ENCODE measurements around the gene PCDHB14. TPM values are rescaled to one million over a fixed set of nuclear protein-coding genes. Genes with fewer than 3 reads are reported as not detected.
"Not testable (repeated sequence)": the region's sequence is repeated elsewhere in the genome, so short reads cannot be mapped to it uniquely, and the experiment has no call there.

PCDHB14 gene
- total RNA-seq, 2 donors from 2014 or later, result 3.4 to 7.3 TPM

DNA sequence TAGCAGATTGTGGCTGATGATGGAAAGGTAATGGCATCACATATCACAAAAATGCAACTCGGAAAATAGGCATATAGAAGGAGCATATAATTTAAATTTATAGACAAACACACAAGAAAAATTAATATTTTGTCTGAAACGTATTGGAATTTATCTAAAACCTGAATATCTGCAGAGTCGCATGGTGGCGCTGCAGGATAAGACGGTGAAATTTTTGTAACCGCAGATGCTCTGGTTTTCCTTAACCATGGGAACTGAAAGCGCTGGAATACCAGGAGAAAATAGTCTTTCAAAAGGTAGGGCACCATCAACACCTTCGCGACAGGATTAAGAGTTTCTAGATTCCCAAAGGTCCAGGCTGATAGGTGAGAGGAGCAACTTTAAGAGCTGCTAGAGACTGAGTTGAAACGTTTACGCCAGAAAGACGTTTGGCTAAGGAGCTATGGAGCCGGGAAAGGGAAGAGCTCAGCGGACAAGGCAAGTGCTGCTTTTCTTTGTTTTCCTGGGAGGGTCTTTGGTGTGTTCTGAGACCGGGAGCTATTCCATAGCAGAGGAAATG, 11.0 kb downstream of the PCDHB14 start:
- ATAC-seq, result no peak
- Histone ChIP-seq H3K36me3 (replicated peaks in 1 of 2; ENCODE audit: insufficient read depth in 1 of 2, low read depth in 2 of 2) (no peaks in the 10 kb centered on the region), H3K4me1 (no peaks in the 10 kb centered on the region), H3K9me3 (peaks cover 0 to 52% (median 5%) of the 10 kb centered on the region in 3 donors), H3K27me3 (no peaks in the 10 kb centered on the region), H3K27ac (no peak overlapping the region), H3K4me3 (no peak overlapping the region)
- WGBS, 2 donors, result 4 to 10% methylated on average over 15 of the region's 15 CpGs
- TF ChIP-seq POLR2A (IDR thresholded peaks at IDR 0.05), result no peak
- TF ChIP-seq, protein P1, sequence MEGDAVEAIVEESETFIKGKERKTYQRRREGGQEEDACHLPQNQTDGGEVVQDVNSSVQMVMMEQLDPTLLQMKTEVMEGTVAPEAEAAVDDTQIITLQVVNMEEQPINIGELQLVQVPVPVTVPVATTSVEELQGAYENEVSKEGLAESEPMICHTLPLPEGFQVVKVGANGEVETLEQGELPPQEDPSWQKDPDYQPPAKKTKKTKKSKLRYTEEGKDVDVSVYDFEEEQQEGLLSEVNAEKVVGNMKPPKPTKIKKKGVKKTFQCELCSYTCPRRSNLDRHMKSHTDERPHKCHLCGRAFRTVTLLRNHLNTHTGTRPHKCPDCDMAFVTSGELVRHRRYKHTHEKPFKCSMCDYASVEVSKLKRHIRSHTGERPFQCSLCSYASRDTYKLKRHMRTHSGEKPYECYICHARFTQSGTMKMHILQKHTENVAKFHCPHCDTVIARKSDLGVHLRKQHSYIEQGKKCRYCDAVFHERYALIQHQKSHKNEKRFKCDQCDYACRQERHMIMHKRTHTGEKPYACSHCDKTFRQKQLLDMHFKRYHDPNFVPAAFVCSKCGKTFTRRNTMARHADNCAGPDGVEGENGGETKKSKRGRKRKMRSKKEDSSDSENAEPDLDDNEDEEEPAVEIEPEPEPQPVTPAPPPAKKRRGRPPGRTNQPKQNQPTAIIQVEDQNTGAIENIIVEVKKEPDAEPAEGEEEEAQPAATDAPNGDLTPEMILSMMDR (IDR thresholded peaks at IDR 0.05), result peak in 5 of 7 experiments; percentile 17 to 45 (median 35)
- intact Hi-C loops (cut with DNase I), result no loop called here
- peak in 2 of 4 donors; percentile 26 to 46 for DNase-seq

DNA sequence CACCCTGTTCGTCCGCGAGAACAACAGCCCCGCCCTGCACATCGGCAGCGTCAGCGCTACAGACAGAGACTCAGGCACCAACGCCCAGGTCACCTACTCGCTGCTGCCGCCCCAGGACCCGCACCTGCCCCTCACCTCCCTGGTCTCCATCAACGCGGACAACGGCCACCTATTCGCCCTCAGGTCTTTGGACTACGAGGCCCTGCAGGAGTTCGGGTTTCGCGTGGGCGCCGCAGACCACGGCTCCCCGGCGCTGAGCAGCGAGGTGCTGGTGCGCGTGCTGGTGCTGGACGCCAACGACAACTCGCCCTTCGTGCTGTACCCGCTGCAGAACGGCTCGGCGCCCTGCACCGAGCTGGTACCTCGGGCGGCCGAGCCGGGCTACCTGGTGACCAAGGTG, 12.8 kb downstream of the PCDHB14 start:
- H3K27ac ChIP-seq; ATAC-seq; H3K36me3 ChIP-seq (replicated peaks in 1 of 2; ENCODE audit: insufficient read depth in 1 of 2, low read depth in 2 of 2); H3K27me3 ChIP-seq; intact Hi-C loops (cut with DNase I); H3K4me1 ChIP-seq; H3K4me3 ChIP-seq; DNase-seq: not testable (repeated sequence)
- H3K9me3 ChIP-seq, result peaks cover 0 to 61% (median 5%) of the 10 kb centered on the region in 3 donors
- WGBS, 2 donors, result 15 to 32% methylated on average over 22 to 34 of the region's 40 CpGs

DNA sequence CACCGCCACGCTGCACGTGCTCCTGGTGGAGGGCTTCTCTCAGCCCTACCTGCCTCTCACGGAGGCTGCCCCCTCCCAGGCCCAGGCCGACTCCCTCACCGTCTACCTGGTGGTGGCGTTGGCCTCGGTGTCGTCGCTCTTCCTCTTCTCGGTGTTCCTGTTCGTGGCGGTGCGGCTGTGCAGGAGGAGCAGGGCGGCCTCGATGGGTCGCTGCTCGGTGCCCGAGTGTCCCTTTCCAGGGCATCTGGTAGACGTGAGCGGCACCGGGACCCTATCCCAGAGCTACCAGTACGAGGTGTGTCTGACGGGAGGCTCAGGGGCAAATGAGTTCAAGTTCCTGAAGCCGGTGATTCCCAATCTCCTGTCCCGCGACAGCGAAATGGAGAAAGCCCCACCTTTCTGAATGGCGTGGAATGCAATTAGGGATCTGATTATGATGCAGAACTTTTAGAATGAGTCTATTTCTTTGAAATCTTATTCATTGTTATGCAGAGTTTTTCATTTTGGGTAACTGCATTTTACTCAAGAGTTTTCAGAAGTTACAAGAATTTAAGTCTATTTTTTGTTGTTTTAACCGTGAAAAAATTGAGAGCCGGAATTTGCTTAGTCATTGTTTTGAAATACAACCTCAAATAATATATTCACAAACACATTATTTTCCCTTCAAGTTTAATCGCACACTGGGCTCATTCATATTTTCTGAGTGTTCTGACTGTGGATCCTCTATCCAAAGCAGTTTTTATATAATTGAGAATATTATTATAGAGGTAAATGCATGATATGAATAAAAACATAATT, 13.6 kb downstream of the PCDHB14 start:
- no peak for DNase-seq
- intact Hi-C loops (cut with DNase I), result no loop called here
- 16 to 21% methylated on average over 24 to 25 of the region's 32 CpGs for WGBS, 2 donors
- peaks cover 0 to 68% (median 5%) of the 10 kb centered on the region in 3 donors for H3K9me3 ChIP-seq
- ATAC-seq, result no peak
- H3K36me3 ChIP-seq (replicated peaks in 1 of 2; ENCODE audit: insufficient read depth in 1 of 2, low read depth in 2 of 2), result no peaks in the 10 kb centered on the region
- H3K27ac ChIP-seq, result no peak overlapping the region
- no peak overlapping the region for H3K4me3 ChIP-seq
- H3K4me1 ChIP-seq, result no peaks in the 10 kb centered on the region
- no peak for TF ChIP-seq POLR2A (IDR thresholded peaks at IDR 0.05)
- TF ChIP-seq, protein P1 (IDR thresholded peaks at IDR 0.05), result no peak
- no peaks in the 10 kb centered on the region for H3K27me3 ChIP-seq

DNA sequence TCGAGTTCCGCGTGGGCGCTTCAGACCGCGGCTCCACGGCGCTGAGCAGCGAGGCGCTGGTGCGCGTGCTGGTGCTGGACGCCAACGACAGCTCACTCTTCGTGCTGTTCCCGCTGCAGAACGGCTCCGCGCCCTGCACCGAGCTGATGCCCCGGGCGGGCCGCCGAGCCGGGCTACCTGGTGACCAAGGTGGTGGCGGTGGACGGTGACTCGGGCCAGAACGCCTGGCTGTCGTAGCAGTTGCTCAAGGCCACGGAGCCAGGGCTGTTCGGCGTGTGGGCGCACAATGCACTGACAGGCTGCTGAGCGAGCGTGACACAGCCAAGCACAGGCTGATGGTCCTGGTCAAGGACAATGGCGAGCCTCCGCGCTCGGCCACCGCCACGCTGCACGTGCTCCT, 18.4 kb downstream of the PCDHB14 start:
- DNase-seq (no peak), ATAC-seq (no peak)
- intact Hi-C loops (cut with DNase I), result no loop called here
- TF ChIP-seq, protein P1 (IDR thresholded peaks at IDR 0.05), result no peak
- TF ChIP-seq POLR2A (IDR thresholded peaks at IDR 0.05), result no peak
- WGBS, 2 donors, result 14% methylated on average over 37 of the region's 43 CpGs; no CpG with 5 or more reads in 1 of the 2 donors
- Histone ChIP-seq H3K36me3 (replicated peaks in 1 of 2; ENCODE audit: insufficient read depth in 1 of 2, low read depth in 2 of 2) (no peaks in the 10 kb centered on the region), H3K9me3 (peaks cover 0 to 83% (median 3%) of the 10 kb centered on the region in 3 donors), H3K4me3 (no peak overlapping the region), H3K4me1 (no peaks in the 10 kb centered on the region), H3K27ac (no peak overlapping the region), H3K27me3 (no peaks in the 10 kb centered on the region)

DNA sequence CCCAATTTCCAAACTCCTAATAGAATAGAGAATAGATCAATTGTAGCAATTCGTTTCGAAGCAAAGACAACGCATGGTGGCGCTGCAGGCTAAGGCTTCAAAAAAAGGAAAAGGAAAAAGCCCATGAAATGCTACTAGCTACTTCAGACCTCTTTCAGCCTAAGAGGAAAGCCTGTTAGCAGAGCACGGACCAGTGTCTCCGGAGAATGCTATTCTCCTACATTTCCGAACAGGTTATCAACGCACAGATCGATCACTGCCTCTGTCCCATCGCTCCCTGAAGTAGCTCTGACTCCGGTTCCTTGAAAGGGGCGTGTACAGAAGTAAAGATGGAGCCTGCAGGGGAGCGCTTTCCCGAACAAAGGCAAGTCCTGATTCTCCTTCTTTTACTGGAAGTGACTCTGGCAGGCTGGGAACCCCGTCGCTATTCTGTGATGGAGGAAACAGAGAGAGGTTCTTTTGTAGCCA, 22.1 kb downstream of the PCDHB14 start, which contains the start of gene PCDHB15:
Gene PCDHB15 (plus strand): TSS at position 146 of the 468 bp plus-strand sequence. CDS start 184 bp downstream, at position 330.
- Histone ChIP-seq H3K4me1 (no peaks in the 10 kb centered on the region), H3K27ac (no peak within 1 kb of the TSS), H3K27me3 (no peaks in the 10 kb centered on the region), H3K4me3 (no peak within 1 kb of the TSS), H3K9me3 (peaks cover 0 to 92% (median 10%) of the 10 kb centered on the region in 3 donors), H3K36me3 (replicated peaks in 1 of 2; ENCODE audit: insufficient read depth in 1 of 2, low read depth in 2 of 2) (no peaks in the 10 kb centered on the region)
- ATAC-seq, result no peak
- peak in 3 of 4 donors; percentile 14 to 50 (median 26) for DNase-seq
- no peak for TF ChIP-seq POLR2A (IDR thresholded peaks at IDR 0.05)
- TF ChIP-seq, protein P1 (IDR thresholded peaks at IDR 0.05), result peak in 3 of 7 experiments; percentile 14 to 20 (median 19)
- intact Hi-C loops (cut with DNase I), result no loop called here
- WGBS, 2 donors, result 6 to 14% methylated on average over 16 of the region's 16 CpGs

DNA sequence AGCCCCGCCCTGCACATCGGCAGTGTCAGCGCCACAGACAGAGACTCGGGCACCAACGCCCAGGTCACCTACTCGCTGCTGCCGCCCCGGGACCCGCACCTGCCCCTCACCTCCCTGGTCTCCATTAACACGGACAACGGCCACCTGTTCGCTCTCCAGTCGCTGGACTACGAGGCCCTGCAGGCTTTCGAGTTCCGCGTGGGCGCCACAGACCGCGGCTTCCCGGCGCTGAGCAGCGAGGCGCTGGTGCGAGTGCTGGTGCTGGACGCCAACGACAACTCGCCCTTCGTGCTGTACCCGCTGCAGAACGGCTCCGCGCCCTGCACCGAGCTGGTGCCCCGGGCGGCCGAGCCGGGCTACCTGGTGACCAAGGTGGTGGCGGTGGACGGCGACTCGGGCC, 23.8 kb downstream of the PCDHB14 start:
- 43% methylated on average over 21 of the region's 42 CpGs; no CpG with 5 or more reads in 1 of the 2 donors for WGBS, 2 donors
- H3K36me3 ChIP-seq (replicated peaks in 1 of 2; ENCODE audit: insufficient read depth in 1 of 2, low read depth in 2 of 2); H3K4me1 ChIP-seq; H3K4me3 ChIP-seq; DNase-seq; H3K27ac ChIP-seq; H3K27me3 ChIP-seq; intact Hi-C loops (cut with DNase I); ATAC-seq: not testable (repeated sequence)
- peaks cover 0 to 91% (median 10%) of the 10 kb centered on the region in 3 donors for H3K9me3 ChIP-seq

DNA sequence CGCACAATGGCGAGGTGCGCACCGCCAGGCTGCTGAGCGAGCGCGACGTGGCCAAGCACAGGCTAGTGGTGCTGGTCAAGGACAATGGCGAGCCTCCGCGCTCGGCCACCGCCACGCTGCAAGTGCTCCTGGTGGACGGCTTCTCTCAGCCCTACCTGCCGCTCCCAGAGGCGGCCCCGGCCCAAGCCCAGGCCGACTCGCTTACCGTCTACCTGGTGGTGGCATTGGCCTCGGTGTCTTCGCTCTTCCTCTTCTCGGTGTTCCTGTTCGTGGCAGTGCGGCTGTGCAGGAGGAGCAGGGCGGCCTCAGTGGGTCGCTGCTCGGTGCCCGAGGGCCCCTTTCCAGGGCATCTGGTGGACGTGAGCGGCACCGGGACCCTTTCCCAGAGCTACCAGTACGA, 24.3 kb downstream of the PCDHB14 start:
- DNase-seq; H3K36me3 ChIP-seq (replicated peaks in 1 of 2; ENCODE audit: insufficient read depth in 1 of 2, low read depth in 2 of 2); intact Hi-C loops (cut with DNase I); ATAC-seq; H3K27me3 ChIP-seq; H3K4me3 ChIP-seq; H3K4me1 ChIP-seq; H3K27ac ChIP-seq: not testable (repeated sequence)
- H3K9me3 ChIP-seq, result peaks cover 0 to 91% (median 10%) of the 10 kb centered on the region in 3 donors
- 34 to 55% methylated on average over 11 to 21 of the region's 34 CpGs for WGBS, 2 donors
